ENCODE measurements around the gene SNX9.
"Not testable (repeated sequence)": the region's sequence is repeated elsewhere in the genome, so short reads cannot be mapped to it uniquely, and the experiment has no call there.

The SNX9 gene

GRCh38 chr6:157891544-157892362 is 68.7 kb downstream of the SNX9 start:
- no peak for DNase-seq

- DNase-seq: no peak
Observed at GRCh38 chr6:157892363-157892877, 69.4 kb downstream of the SNX9 start.

- no peak for DNase-seq
Observed at GRCh38 chr6:157893238-157893637, 70.2 kb downstream of the SNX9 start.

GRCh38 chr6:157895585-157895984 is 72.5 kb downstream of the SNX9 start:
- no peak for DNase-seq

GRCh38 chr6:157896932-157897331 is 73.9 kb downstream of the SNX9 start:
- no peak for DNase-seq

- DNase-seq: no peak
Observed at GRCh38 chr6:157898169-157898568, 75.1 kb downstream of the SNX9 start.

GRCh38 chr6:157898640-157899039 is 75.6 kb downstream of the SNX9 start:
- DNase-seq: no peak

- DNase-seq: not testable (repeated sequence)
Observed at GRCh38 chr6:157900262-157900661, 77.2 kb downstream of the SNX9 start.

GRCh38 chr6:157900751-157901150 is 77.7 kb downstream of the SNX9 start:
- DNase-seq: not testable (repeated sequence)

GRCh38 chr6:157904999-157905398 is 82.0 kb downstream of the SNX9 start:
- no peak for DNase-seq

- DNase-seq: no peak
Observed at GRCh38 chr6:157905590-157906342, 82.7 kb downstream of the SNX9 start.

- DNase-seq: no peak
Observed at GRCh38 chr6:157906537-157907061, 83.6 kb downstream of the SNX9 start.

GRCh38 chr6:157907651-157908050 is 84.6 kb downstream of the SNX9 start:
- DNase-seq: no peak

- DNase-seq: no peak
Observed at GRCh38 chr6:157908369-157909281, 85.6 kb downstream of the SNX9 start.

- DNase-seq: no peak
Observed at GRCh38 chr6:157909282-157909664, 86.2 kb downstream of the SNX9 start.

GRCh38 chr6:157911278-157911677 is 88.2 kb downstream of the SNX9 start:
- DNase-seq: no peak

GRCh38 chr6:157911786-157912185 is 88.7 kb downstream of the SNX9 start:
- no peak for DNase-seq

GRCh38 chr6:157912326-157912725 is 89.3 kb downstream of the SNX9 start:
- DNase-seq: no peak

GRCh38 chr6:157921685-157922367 is 98.8 kb downstream of the SNX9 start:
- DNase-seq: no peak

- no peak for DNase-seq
Observed at GRCh38 chr6:157925771-157926170, 102.7 kb downstream of the SNX9 start.

- DNase-seq: no peak
Observed at GRCh38 chr6:157927011-157927410, 104.0 kb downstream of the SNX9 start.

- DNase-seq: no peak
Observed at GRCh38 chr6:157928428-157928827, 105.4 kb downstream of the SNX9 start.
